ENCODE data around the gene KRT14.
"Not testable (repeated sequence)": the region's sequence is repeated elsewhere in the genome, so short reads cannot be mapped to it uniquely, and the experiment has no call there.

The KRT14 gene

GRCh38 chr17:41606930-41607329 lies 20.2 kb upstream of the KRT14 start:
- DNase-seq (ENCODE audit: low read depth in 2 of 2): not testable (repeated sequence)

- DNase-seq (ENCODE audit: low read depth in 2 of 2): no peak
Measured at GRCh38 chr17:41602524-41602923, 15.8 kb upstream of the KRT14 start.

GRCh38 chr17:41600318-41600717 lies 13.6 kb upstream of the KRT14 start:
- no peak for DNase-seq (ENCODE audit: low read depth in 2 of 2)

DNA sequence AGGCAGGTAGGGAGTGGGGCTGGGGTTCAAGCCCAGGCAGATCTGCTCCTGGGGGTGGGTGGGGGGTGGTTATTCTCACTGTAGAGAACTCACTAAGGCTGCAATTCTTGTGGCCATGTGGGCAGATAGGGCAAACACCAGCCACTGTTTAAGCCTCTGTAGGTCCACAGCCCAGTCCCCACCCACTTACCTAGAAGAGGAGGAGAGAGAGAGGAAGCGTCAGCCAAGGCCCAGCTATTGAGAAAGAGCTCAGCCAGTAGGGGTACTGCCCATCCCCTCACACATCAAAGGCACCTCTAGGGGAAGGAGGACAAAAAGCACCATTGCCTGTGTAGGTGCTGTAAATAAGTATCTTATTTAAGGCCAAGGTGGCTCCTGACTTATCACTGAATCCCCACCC lies 13.0 kb upstream of the KRT14 start:
- DNase-seq (ENCODE audit: low read depth in 2 of 2): no peak

- no peak for DNase-seq (ENCODE audit: low read depth in 2 of 2)
Measured at GRCh38 chr17:41595585-41595984, 8.9 kb upstream of the KRT14 start.

GRCh38 chr17:41594363-41594915 lies 7.7 kb upstream of the KRT14 start:
- DNase-seq (ENCODE audit: low read depth in 2 of 2): no peak

DNA sequence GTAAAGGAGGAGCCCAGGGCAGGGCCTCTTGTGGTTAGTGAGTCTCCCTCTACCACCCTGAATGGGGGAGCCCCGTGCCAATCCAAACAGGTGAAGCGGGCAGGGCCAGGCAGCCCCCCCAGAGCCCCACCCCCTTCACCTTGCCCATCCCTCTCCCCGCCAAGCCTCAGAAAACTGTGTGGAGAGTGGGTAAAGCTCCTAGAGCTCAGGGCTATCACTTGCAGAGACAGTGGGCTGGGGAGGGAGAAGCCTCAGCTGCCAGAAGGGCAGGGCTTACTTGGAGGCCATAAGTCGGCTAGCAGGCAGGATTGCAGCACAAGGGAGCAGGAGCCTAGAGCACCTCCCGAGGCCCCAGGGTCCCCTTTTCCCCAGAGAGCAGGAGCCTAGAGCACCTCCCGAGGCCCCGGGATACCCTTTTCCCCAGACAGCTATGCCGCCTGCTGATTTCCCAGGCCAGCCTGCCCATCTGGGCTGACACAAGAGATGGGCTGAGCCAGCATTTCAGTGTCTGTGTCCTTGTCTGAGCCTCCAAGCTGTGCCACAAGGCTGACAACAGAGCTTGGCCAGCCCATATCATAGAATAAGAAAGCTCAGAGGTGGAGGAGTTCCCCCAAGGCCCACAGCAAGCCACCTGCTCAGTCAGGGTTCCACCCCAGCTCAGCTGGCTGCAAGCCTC lies 6.7 kb upstream of the KRT14 start:
- no peak for DNase-seq (ENCODE audit: low read depth in 2 of 2)

DNA sequence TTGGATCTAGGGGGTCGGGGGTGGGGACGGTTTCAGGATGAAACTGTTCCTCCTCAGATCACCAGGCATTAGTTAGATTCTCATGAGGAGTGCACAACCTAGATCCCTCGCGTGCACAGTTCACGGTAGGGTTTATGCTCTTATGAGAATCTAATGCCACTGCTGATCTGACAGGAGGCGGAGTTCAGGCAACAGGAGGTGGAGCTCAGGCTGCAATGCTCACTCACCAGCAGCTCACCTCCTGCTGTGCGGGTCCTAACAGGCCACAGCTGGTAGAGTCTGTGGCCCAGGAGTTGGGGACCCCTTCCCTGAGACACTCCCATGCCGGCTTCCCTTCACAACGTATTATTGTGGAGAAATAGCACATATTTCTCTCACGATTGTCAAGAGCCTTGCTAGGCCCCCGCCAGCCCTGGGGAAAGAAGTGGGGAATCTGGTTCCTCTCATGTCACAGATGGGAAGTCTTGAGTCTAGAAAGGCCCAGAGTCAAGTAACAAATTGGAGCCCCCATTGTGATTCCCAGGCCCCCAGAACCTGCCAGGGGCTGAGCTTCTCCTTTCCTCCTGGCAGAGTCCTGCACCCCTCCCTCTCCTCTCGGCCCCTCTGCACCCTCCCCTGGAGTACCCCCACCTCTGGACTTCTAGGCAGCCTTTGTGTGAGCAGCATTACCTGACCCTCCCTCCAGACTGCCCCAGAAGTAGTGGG lies 6.1 kb upstream of the KRT14 start:
- no peak for DNase-seq (ENCODE audit: low read depth in 2 of 2)

DNA sequence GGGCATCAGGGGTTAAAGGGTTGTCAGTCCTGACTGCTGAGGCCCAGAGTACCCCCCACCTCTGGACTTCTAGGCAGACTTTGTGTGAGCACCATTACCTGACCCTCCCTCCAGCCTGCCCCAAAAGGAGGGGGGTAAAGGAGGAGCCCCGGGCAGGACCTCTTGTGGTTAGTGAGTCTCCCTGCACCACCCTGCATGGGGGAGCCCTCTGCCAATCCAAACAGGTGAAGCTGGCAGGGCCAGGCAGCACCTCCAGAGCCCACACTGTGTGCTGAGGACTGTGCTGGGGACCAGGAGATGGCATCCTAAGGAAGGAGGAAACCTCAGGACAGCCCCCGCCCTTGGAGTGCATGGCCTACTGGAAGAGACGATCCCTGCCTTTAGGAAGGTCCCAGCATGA lies 2.6 kb upstream of the KRT14 start:
- DNase-seq (ENCODE audit: low read depth in 2 of 2): no peak

DNA sequence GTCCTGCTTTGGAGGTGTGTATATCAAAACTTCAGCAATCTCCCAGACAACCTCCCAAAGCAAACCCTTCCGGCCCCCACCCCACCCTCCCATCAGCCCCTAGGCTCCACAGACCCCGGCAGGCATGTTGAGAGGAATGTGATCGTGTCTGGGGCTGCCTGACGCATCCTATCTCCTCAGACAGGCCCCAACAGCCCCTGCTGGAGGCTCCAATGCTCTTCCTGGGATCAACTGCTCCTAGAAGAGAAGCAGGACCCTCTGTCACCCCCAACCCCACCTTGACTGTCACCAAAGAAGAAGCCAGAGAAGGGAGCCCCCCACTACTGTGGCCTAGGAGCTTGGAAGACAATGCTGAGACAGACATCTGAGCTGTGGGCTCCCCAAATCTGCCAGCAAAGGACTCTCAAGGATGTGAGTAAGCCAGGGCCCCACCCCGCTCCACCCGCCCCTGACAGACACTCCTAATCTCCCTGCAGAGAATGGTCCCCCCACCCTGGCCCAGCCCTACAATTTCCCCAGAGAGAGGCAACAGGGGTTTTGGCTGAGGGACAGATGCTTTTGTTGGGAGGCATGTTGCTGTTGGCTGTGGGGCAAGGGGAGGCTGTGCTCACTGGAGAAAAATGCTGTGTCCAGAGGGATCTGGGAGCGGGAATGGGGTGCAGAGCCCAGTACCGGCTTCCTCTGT lies 1.6 kb upstream of the KRT14 start:
- DNase-seq (ENCODE audit: low read depth in 2 of 2): no peak

DNA sequence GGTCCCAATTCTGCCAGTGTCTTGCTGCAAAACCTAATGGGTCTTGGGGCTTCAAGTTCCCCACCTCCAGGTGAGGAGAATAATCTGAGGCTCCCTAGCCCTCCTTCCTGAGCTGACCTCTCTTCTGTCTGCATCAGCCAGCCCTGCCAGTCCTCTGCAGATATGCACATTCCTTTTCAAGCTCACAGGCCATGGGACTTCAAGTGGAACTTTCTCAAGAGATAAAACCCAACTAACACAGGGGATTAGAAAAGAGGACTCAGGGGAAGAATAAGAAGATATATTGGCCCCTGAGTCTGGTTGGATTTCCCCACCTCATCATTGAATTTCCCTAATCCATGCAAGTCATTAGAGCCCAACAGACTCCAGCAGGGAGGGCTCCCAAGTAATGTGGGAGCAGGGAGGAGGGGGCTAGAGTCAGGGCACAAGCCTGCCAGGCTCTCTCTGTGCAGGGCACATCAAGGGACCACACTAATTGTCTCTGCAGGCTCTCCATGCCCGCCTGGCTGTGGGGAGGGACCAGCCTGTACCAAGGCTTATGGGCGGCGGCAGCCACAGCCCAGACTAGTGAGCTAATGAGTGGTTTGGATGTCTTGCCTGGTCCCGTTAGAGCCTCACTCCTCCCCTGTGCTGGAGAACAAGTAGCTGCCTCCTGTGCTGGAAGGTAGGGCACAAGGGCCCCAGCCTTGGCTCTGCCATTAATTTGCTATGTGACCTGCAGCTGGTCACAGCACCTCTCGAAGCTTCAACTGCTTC lies 1.2 kb downstream of the KRT14 start:
- DNase-seq (ENCODE audit: low read depth in 2 of 2): no peak

GRCh38 chr17:41584331-41584927 lies 2.3 kb downstream of the KRT14 start:
- DNase-seq (ENCODE audit: low read depth in 2 of 2): not testable (repeated sequence)

GRCh38 chr17:41583137-41584127 lies 3.3 kb downstream of the KRT14 start:
- no peak for DNase-seq (ENCODE audit: low read depth in 2 of 2)

GRCh38 chr17:41582061-41582968 lies 4.4 kb downstream of the KRT14 start:
- not testable (repeated sequence) for DNase-seq (ENCODE audit: low read depth in 2 of 2)

DNA sequence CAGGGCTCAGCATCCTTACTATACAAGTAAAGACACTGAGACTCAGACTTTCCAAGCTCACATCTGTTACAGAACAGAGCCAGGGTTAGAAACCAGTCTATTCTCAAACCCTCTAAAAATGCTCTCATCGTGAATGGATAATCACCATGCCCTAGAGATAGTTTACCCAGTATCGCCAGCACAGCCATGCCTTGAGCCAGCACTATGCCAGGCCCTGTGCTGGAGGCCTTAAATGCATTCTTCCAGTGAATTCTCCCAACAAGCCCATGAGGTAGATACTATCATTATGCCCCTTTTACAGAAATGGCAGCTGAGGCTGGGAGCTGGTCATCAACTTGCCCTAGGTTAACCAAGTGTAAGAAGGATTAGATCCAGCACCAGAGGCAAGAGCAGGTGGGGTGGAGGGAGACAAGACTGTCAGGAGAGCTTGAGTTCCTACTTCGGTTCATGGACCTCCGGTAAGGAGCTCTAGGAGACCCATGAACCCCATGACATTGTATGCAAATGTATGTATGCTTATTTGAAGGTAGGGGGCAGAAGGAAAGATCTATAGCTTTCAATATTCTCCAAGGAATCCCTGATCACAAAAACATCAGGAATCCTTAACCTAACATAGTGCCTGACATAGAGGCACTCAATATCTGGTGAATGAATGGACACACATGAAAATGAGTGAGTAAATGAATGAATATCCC lies 5.2 kb downstream of the KRT14 start:
- no peak for DNase-seq (ENCODE audit: low read depth in 2 of 2)

GRCh38 chr17:41580687-41581365 lies 5.9 kb downstream of the KRT14 start:
- no peak for DNase-seq (ENCODE audit: low read depth in 2 of 2)

GRCh38 chr17:41580244-41580575 lies 6.5 kb downstream of the KRT14 start:
- no peak for DNase-seq (ENCODE audit: low read depth in 2 of 2)
